Stimulated activated CD8-positive, alpha-beta memory T cell treated with anti-CD3 and anti-CD28 coated beads, Interleukin-4, amount 100 ng/mL, for 4 hours (primary cell): ENCODE results near the gene CYP4Z1.
A peak's percentile ranks its signal among the peaks of the same experiment; 100 is the strongest.
"Not testable (repeated sequence)": the region's sequence is repeated elsewhere in the genome, so short reads cannot be mapped to it uniquely, and the experiment has no call there.

Experiments
- DNase-seq, 2 donors: peaks; one replicate each; pipeline ENCODE4 v3.0.0-alpha.2; 2020; ENCODE audit warnings: low read depth in 2 of 2, low spot score in 1 of 2

Gene CYP4Z1, protein sequence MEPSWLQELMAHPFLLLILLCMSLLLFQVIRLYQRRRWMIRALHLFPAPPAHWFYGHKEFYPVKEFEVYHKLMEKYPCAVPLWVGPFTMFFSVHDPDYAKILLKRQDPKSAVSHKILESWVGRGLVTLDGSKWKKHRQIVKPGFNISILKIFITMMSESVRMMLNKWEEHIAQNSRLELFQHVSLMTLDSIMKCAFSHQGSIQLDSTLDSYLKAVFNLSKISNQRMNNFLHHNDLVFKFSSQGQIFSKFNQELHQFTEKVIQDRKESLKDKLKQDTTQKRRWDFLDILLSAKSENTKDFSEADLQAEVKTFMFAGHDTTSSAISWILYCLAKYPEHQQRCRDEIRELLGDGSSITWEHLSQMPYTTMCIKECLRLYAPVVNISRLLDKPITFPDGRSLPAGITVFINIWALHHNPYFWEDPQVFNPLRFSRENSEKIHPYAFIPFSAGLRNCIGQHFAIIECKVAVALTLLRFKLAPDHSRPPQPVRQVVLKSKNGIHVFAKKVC

DNA sequence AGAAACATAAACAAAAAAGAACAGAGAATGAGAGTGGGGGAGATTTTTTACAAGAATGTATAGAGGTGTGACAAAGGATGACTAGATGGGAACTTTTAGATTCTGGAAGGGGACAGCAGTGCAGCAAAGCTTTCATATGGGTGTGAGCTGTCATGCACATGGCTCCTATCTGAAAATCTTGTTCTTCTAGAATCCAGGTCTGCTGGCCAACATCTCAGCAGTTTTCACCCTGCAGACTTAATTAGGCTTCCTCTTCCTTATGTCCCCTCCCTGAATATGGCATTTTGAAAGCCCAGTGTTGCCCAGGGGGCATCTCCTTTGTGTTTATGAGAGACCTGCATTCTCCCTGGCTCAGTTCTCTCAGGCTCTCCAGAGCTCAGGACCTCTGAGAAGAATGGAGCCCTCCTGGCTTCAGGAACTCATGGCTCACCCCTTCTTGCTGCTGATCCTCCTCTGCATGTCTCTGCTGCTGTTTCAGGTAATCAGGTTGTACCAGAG lies at the start of gene CYP4Z1:
Gene CYP4Z1, plus strand, starts transcription at position 135 of the 498 bp plus-strand sequence. Its CDS starts 260 bp downstream, at position 395.
- no peak for DNase-seq

DNA sequence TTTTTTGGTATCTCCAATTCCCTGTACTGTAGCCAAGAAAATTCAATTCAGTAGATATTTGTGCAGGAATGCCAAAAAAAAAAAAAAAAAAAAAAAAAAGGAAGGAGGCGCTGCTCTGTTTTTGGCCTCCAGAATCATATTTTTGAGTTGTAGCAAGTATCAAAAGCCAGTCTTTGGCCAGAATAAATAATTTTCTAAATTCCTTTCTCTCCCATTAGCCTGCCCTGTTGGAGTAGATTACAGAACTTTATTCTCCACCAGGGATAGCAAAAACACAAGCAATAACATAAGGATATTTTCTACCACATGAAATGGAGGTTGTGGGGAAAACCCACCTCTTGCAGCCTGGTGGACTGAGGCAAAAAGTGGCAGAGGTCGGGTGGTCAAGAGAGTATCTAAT lies 46.0 kb upstream of the CYP4Z1 start:
- DNase-seq: no peak

DNA sequence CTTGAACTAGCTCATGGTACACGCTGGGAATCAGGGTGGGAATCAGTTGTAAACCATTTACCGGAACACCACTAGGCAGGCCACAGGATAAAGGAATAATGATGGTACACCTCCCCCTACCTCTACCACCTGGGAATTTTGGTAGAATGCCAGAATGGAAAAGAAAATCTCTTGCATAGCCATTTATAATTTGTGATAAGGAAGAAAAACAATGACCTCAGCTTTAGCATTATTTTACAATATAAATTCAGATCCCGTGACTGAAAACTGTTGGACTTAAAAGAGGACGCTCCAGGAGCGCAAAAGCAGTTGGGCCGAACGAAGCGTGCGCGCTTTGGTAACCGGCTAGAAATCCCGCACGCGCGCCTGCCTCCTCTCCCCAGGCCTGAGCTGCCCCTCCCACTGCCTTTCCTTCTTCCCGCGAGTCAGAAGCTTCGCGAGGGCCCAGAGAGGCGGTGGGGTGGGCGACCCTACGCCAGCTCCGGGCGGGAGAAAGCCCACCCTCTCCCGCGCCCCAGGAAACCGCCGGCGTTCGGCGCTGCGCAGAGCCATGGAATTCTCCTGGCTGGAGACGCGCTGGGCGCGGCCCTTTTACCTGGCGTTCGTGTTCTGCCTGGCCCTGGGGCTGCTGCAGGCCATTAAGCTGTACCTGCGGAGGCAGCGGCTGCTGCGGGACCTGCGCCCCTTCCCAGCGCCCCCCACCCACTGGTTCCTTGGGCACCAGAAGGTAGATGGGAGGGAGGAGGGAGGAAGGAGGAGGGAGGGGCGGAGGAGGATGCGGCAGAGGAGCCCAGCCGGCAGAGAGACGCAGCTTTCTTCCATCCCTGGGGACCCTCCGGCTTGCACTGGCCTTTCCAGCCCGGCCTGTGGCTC lies 43.5 kb upstream of the CYP4Z1 start, which contains the start of gene CYP4X1:
Gene CYP4X1, plus strand, starts transcription at position 402 of the 873 bp plus-strand sequence. Its CDS starts 149 bp downstream, at position 551.
- no peak for DNase-seq

DNA sequence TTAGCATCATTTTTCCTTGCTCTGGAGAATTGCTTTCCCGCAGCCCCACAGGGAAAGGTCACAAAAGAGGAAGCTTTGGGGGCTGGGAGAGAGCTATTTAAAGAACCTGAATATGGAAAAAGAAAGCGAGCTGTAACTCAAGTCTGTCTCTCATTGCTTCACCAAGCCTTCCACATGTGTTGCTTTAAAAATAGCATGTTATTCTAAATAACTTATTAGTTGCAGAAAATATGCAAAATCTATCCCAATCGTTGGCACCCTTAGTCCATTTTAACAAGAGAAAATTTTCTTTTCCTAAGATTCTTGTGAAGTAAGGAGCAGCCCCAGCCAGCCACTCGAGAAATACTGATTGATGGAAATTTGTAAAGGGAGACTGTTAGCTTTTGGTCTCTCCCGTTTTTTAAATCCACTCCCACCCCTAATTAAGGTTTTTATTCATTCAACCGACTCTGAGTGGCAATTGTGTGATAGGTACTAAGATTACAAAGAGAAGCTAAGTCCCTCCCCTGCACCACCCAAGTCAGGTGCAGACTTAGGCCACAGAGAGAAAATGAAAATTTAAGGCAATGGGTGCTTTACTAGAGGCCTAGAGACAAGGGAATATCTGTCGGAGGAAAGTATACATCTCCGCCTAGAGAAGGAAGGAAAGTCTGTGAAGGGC lies 42.8 kb upstream of the CYP4Z1 start:
- DNase-seq: no peak

DNA sequence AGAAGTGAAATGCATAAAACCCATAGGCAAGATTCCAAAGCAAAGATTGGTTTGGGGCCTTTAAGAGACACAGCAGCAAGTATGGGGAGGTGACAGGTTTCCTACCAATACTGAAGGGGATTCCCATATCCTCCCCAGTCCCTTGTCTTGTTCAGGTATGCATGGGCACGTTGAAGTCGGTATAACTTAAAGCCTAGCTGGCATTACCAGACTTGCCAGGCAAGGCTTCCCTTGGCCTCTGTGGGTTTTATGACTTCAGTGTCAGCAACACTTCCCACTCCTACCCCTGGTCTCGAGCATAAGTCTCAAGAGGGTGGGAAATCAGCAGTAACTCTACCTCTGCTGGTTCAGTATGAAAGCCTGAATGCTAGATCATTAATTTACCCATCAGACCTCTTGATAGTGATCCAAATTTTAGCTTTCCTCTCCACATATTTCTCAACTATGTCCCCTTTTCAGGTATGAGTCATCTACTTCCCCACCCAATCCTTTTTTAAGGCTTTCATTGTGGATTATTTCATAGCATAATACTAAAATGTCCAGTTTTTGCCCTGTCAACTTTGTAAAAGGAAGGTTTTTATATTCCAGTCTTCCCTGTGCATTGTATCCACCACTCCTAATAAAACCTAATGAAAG lies 36.7 kb upstream of the CYP4Z1 start:
- no peak for DNase-seq

DNA sequence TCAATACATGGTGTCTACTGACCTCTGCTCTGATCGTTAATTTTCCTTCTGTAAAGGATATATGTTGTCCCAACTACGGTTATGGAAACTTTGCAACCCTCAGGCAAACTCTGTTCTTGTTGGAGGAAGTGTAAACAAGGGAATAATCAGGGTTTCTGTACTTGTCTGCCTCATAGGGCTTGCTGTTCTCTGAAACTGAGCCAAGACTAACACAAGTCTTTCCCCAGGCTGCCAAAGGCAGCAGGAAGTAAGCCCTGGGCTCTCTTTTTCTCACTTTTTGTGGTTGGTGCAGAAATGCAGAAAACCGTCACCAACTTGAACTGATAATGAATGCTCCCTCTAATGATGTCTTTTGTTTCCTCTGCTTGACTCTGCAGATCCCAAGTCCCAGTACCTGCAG lies 36.0 kb upstream of the CYP4Z1 start:
- no peak for DNase-seq

DNA sequence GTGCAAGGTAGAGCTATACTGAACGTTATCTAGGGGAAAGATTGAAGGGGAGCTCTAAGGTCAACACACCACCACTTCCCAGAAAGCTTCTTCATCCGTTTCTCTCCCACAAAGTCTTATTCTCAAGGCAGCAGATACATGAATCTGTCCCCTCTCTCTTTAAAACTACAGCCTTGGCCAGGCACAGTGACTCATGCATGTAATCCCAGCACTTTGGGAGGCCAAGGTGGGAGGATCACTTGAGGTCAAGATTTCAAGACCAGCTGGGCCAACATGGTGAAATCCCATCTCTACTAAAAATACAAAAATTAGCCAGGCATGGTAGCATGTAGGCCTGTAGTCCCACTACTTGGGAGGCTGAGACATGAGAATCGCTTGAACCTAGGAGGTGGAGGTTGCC lies 35.4 kb upstream of the CYP4Z1 start:
- DNase-seq: no peak

DNA sequence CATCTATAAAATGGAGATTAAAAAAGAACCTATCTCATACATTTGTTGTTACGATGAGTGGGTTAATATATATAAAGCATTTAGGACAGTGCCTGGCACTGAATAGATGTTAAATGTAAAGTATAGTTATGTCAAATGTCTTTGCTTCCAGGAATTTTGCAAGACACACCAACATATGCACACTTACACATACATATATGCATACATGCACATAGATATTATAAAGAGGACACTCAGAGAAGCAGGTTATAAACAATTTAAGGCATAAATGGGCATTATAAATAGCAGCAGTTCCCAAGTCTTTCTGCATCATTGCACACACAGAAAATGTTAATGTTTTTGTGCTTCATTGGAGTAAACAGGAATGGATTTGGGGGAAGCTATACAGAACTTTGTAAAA lies 30.3 kb upstream of the CYP4Z1 start:
- DNase-seq: no peak

DNA sequence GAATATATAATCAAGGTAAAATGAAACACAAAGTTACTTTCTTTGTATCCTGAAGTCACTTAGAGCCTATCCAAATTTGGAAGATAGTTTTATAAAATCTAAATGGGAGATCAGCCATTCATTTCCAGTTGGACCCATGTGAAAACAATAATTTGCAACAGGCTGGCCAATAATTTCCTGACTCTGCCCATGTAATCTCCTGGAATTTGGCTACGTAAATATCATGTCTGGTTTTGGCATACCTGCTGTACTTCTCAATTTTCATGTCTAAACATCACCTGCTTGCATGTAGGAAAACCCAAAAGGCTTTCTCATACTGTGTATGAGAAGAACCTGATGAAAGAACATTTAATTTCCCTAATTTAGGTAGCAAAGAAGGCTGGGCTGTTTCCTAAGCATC lies 7.7 kb upstream of the CYP4Z1 start:
- DNase-seq: no peak

DNA sequence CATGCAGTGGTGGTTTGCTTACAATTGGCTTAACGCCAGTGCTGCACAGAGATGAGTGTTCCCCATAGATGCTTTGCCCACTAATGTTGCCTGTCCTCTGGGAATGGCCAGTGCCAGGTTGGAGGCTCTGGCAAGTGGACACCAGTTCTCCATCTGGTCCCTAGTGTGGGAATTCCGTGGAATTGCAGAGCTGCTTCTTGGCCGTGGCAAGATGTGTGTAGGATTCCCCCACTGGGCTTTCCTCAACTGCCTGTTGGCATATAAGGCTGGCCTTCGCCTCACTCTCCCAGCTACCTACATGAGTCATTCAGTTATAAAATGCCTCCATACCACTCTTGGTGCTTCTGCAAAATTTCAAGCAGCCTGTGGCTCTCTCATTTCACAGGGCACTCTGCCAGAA lies 2.0 kb downstream of the CYP4Z1 start:
- not testable (repeated sequence) for DNase-seq

DNA sequence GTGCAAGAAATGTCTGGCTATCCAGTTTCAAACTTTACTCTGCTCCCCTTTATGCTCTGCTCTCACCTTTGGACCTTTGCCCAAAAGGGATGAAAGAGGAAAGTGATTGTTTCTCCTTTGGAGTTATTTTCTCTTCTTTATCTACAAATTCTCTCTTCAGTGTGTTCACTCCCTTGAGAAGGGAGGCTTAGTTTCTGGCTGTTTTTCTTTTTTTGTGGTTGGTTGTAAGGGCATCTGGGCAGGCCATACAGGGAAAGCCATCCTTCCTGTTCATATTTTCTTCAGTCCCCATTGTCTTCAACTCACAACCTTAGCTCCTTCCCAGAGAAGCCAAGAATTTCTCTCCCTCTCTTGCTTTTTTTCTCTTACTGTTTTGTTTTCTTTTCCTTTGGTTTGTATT lies 2.5 kb downstream of the CYP4Z1 start:
- DNase-seq: not testable (repeated sequence)

DNA sequence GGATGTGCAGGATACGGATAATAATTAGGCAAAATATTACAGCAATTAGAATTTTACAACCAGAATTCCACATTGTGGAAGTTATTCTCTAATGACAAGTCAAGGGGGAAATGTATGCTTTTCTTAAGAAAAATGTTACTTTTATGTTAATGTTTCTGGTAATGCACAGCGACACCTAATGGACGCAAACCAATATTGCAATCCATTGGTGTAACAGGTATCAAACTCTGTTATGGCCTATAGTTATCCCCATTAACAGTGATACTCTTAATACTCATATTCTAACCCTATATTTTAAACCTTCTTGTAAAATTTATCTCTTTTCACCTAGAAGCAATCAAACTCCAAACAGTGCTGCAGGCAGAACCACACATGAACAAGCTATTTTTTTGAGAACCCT lies 22.3 kb downstream of the CYP4Z1 start:
- peak in 1 of 2 donors; percentile 3 for DNase-seq

DNA sequence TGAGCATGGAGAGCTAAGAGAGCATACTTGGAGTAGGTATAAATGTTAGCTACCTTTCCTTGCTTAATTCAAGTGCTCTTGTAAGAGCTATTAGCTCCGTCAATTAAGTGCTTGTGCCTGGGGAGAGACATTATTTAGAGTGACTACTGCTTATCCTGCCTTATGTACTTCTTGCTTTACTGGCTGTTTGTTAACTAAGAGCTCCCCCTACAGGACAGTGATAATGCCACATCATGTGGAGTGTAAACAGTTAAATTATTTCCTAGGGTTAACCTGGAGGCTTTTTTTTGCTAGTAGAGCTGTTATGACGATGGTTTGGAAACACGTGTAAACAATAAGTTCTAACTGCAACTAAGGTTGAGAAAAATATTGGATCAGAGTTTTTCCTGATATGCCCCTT lies 24.4 kb downstream of the CYP4Z1 start:
- DNase-seq: not testable (repeated sequence)

DNA sequence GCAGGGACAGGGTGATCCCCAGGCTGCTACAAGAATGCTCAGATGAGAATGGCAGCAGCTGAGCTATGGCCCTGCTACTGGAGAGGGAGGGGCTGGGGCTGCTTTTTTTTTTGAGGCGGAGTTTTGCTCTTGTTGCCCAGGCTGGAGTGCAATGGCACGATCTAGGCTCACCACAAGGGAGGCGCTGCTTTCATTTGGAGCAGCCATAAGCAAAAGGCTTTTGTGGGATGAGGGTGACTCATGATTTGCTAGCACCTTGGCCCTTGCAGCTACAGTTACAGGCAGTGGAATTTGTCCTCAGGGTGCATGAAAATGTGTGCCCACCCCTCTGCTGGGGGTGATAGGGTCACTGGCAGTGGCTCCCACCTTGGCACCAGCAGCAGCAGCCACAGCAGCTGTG lies 37.8 kb downstream of the CYP4Z1 start:
- DNase-seq: no peak

DNA sequence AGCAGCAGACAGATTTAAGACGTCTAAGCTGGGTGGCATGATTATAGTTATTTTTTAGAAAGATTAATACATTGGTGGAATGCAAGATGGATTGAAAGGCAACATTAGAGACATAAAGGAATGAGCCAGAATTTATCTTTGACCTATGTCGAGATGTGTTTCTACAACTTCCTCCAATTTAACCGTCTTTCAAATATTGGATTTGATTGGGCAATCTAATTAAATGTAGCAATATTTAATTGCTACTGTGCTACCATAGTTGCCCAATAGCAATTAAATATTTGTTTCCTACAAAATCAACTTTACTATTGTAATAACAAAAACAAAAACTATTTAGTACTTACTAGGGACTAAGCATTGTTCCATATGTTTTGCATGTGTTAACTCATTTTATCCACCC lies 39.8 kb downstream of the CYP4Z1 start:
- DNase-seq: no peak

DNA sequence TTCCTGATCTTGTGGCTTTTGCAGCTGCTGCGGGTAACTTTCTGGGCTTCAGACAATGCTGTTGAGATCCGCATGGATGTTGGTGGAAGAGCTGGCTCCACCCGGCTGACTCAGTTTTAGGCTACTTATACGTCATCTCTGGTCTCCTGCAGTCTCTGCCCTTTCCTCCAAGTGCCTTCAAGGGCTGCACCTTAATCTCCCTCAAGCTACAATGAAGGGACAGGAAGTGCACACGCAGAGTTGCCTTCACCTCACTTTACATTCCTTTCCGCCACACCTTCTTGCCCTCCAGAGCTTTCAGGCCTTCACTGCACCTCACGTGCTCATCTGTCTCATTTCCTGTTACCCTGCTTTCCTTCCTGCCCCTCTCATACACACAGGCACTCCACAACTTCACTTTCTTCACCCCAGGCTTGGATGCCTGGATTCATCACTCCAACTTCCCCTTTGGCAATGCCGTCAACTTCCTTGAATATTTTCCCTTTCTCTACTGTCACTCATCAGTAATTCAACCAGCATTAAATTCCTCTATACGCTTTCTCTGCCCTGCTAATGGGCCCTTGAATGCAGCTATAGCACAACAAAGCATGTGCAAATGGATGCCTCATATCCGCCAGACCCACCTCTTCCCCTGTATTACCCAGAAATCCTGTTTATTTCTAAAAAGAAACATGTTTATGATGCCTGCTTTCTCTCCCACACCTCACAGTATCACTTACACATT lies 41.0 kb downstream of the CYP4Z1 start:
- DNase-seq: not testable (repeated sequence)

DNA sequence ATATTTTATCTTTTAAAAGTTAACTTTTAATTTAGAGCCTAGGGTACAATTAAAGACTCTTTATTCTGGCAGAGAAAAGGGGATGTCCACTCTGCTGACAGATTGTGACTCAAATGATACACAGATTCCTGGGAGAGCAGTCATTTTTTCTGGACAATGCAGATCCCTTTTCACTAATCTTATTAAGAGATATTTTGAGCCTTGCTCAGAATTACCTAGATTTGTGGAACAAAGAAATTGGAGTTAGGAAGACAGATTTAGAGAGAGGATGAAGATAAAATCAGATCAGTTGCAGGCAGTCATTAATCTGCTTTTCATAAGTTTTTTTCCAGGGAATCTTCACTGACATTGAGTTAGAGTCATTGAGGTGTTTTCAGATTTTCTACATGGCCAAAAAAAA lies 42.5 kb downstream of the CYP4Z1 start:
- DNase-seq: not testable (repeated sequence)

DNA sequence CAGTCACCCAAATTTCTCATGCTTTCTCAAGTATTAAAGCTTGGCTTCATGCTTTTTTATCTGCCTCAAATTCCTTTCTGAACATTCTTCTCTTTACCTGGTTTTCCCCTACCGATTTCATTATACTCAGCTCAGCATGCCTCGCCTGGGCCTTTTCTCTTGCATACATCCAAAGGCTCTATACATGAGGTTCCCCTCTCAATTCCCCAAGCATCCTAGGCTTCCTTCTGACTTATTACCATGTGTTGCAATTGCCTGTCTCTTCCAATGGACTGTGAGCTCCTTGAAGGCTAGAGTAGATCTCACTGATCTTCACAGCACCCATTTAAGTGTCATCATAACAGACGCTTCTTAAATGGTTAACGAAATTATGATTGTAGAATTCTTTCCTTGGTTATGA lies 46.1 kb downstream of the CYP4Z1 start:
- DNase-seq: no peak

DNA sequence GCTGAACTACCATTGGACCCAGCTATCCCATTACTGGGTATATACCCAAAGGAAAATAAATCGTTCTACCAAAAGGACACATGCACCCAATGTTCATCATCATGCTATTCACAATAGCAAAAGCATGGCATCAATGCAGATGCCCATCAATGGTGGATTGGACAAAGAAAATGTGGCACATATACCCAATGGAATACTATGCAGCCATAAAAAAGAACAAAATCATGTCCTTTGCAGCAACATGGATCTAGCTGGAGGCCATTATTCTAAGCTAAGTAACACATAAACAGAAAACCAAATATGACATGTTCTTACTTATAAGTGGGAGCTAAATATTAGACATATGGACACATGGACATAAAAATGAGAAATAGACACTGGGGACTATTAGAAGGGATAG lies 54.0 kb downstream of the CYP4Z1 start:
- not testable (repeated sequence) for DNase-seq

DNA sequence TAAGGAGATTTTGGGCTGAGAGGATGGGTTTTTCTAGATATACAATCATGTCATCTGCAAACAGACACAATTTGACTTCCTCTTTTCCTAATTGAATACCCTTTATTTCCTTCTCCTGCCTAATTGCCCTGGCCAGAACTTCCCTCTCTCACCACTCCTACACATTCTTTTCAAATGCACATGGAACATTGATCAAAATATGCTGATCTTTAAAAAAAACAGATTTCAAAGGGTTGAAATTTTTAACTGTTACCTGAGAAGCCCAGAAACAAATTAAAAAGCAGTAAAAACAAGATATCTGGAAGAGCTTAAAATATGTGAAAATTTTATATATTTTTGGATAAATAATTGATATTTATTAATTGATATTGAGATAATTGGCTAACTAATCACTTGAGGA lies 57.8 kb downstream of the CYP4Z1 start:
- not testable (repeated sequence) for DNase-seq
